HCT116 (cell line): ENCODE results near the gene IGSF21.
"Not testable (repeated sequence)": the region's sequence is repeated elsewhere in the genome, so short reads cannot be mapped to it uniquely, and the experiment has no call there.

ENCODE experiments used
- ATF3 ChIP-seq: IDR thresholded peaks from 2 replicates; pipeline ENCODE4 v1.6.1; 2012
- ELF1 ChIP-seq: IDR thresholded peaks from 2 replicates; pipeline ENCODE4 v1.6.1; 2012; ENCODE audit warnings: low read depth, borderline replicate concordance
- EZH2 ChIP-seq: fragments of 200-600 bp; sonication (generic); IDR thresholded peaks from 2 replicates; pipeline ENCODE4 v1.6.1; 2017; ENCODE audit warnings: antibody characterized with exemption, mixed run types
- EZH2phosphoT487 ChIP-seq: fragments of 200-600 bp; IDR thresholded peaks from 2 replicates; pipeline ENCODE4 v1.6.1; 2018; ENCODE audit warnings: antibody characterized with exemption, borderline replicate concordance
- JUND ChIP-seq: IDR thresholded peaks from 2 replicates; pipeline ENCODE4 v1.6.1; 2012
- POLR2A ChIP-seq: IDR thresholded peaks from 2 replicates; pipeline ENCODE4 v1.7.0; 2011; ENCODE audit warnings: borderline replicate concordance; ENCODE audit not compliant: insufficient read depth, insufficient read length; ENCODE audit errors: extremely low read depth
- POLR2AphosphoS5 ChIP-seq: IDR thresholded peaks from 2 replicates; pipeline ENCODE4 v1.6.1; 2011; ENCODE audit warnings: mild to moderate bottlenecking, low read depth, low read length, moderate library complexity
- REST ChIP-seq: IDR thresholded peaks from 2 replicates; pipeline ENCODE4 v1.6.1; 2012; ENCODE audit warnings: low read depth
- SIN3A ChIP-seq: IDR thresholded peaks from 2 replicates; pipeline ENCODE4 v1.6.1; 2012; ENCODE audit warnings: low read depth
- SP1 ChIP-seq: IDR thresholded peaks from 2 replicates; pipeline ENCODE4 v1.6.1; 2012; ENCODE audit warnings: low read depth
- TCF7L2 ChIP-seq: IDR thresholded peaks from 2 replicates; pipeline ENCODE4 v1.7.0; 2011; ENCODE audit warnings: borderline replicate concordance, inconsistent platforms; ENCODE audit not compliant: insufficient read depth, insufficient read length; ENCODE audit errors: extremely low read depth
- ZBTB33 ChIP-seq: IDR thresholded peaks from 2 replicates; pipeline ENCODE4 v1.6.1; 2011; ENCODE audit warnings: mild to moderate bottlenecking, low read length, moderate library complexity; ENCODE audit not compliant: insufficient replicate concordance; ENCODE audit errors: extremely low read depth
- ZFX ChIP-seq: fragments of 450-650 bp; IDR thresholded peaks from 2 replicates; pipeline ENCODE4 v1.6.1; 2017
- TF ChIP-seq, protein P1 (sequence below), 3 experiments: fragments of 200-600 bp in 1 of 3; sonication (generic) in 1 of 3; IDR thresholded peaks in 2 of 3; conservative IDR thresholded peaks in 1 of 3; 2 replicates each; pipeline ENCODE4 v1.5.1; 2012 to 2017; ENCODE audit warnings: low read depth in 2 of 3, low read length in 2 of 3, antibody characterized with exemption in 1 of 3, borderline replicate concordance in 1 of 3, control low read depth in 1 of 3, mild to moderate bottlenecking in 1 of 3, mixed read lengths in 1 of 3, mixed run types in 1 of 3, moderate library complexity in 1 of 3; ENCODE audit not compliant: insufficient read depth in 1 of 3

DNA sequence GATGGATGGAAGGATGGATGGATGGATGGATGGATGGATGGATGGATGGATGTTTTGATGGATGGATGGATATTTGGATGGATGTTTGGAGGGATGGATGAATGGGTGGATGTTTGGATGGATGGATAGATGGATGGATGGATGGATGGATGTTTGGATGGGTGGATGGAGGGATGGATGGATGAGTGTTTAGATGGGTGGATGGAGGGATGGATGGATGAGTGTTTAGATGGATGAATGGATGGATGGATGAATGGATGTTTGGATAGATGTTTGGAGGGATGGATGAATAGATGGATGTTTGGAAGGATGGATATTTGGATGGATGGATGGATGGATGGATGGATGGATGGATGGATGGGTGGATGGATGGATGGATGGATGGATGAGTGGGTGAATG lies 264.9 kb downstream of the IGSF21 start:
- TF ChIP-seq POLR2A, EZH2, ATF3, SIN3A, REST, EZH2phosphoT487, SP1, ELF1, JUND, ZBTB33, POLR2AphosphoS5, ZFX, TCF7L2: not testable (repeated sequence)
- TF ChIP-seq, protein P1, sequence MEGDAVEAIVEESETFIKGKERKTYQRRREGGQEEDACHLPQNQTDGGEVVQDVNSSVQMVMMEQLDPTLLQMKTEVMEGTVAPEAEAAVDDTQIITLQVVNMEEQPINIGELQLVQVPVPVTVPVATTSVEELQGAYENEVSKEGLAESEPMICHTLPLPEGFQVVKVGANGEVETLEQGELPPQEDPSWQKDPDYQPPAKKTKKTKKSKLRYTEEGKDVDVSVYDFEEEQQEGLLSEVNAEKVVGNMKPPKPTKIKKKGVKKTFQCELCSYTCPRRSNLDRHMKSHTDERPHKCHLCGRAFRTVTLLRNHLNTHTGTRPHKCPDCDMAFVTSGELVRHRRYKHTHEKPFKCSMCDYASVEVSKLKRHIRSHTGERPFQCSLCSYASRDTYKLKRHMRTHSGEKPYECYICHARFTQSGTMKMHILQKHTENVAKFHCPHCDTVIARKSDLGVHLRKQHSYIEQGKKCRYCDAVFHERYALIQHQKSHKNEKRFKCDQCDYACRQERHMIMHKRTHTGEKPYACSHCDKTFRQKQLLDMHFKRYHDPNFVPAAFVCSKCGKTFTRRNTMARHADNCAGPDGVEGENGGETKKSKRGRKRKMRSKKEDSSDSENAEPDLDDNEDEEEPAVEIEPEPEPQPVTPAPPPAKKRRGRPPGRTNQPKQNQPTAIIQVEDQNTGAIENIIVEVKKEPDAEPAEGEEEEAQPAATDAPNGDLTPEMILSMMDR (IDR thresholded peaks at IDR 0.05 in 2 of 3, conservative IDR thresholded peaks at IDR 0.05 in 1 of 3; ENCODE audit: borderline replicate concordance in 1 of 3, insufficient read depth in 1 of 3, low read depth in 2 of 3, low read length in 2 of 3): not testable (repeated sequence)
